HG02623 (cell line): ENCODE data around the gene ADM.

Experiments used
- ATAC-seq: cut with Tn5 transposase; IDR thresholded peaks from one replicate; pipeline ENCODE4 v1.9.1; 2021; ENCODE audit warnings: moderate library complexity; ENCODE audit not compliant: unreplicated experiment

ADM gene

DNA sequence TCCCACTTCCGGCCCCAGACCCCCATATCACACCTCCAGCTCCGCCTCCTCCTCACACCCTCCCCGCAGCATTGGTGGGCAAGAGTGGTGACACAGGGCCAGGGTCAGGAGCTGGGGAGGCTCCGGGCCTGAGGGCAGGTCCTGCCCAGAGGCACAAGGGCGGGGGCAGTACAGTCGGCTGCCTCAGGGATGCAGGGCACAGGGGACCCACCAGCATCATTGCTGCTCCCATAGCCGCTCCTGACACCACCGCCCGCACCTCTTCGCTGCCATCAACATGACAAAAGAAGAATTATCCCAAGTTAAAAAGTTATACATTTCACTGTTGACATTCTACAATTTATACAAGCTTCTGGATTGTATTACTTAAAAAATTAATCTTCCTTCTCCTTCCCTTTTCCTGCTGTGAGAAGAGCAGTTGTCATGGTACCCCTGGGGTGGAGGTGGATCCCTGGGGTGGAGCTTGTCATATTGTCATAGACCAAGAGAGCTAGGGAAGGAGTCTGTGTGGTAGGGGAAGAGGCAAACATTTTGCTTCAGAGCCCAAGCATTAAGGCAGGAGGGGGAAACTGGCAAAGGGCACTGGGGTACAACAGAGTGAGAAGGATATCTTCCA is 15.0 kb upstream of the ADM start:
- no peak for ATAC-seq

- ATAC-seq = no peak
Measured at GRCh38 chr11:10291801-10292638, 12.9 kb upstream of the ADM start.

DNA sequence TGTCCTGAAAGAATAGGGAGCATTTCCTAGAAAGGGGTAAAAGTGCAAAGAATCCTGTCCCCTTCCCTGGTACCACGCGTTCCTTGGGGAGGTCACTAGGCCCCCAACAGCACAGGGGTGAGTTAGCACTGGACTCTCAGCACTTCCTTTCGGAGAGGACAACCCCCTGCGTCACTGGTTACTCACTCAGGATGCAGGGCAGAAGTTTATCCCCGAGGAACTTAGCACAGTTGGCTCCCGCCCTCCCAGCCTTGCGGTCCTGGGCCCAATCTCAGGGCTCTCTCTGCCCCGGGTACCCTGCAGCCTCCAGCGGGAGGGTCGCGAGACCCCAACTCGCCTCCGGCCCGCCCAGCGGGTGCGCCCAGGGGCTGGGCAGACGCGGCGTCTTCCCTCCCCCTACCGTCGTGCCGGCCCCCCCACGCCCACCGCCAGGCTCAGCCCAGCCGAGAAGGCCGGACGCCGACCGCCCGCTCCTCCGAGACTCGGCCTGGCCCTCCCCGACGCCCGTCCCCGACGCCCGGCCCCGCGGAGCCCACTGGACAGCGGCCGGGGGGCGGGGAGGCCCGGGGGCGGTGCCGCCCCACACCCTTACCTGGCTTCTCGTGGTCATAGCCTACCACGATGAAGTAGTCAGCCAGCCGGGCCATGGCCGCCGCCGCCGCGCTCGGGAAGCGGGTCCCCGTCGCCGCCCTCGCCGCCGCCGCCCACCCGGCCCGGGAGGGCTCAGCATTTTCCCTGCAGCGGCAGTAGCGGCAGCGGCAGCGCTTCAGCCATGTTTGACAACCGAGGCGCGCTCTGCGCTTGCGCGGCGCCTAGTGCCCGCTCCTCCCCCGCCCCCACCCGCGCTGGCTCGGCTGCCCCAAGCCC is 11.2 kb upstream of the ADM start, which contains the start of gene SBF2:
Gene SBF2, minus strand, starts transcription at position 797 of the 867 bp plus-strand sequence. Its CDS starts 150 bp downstream, at position 647.
- peak; percentile 30 for ATAC-seq

DNA sequence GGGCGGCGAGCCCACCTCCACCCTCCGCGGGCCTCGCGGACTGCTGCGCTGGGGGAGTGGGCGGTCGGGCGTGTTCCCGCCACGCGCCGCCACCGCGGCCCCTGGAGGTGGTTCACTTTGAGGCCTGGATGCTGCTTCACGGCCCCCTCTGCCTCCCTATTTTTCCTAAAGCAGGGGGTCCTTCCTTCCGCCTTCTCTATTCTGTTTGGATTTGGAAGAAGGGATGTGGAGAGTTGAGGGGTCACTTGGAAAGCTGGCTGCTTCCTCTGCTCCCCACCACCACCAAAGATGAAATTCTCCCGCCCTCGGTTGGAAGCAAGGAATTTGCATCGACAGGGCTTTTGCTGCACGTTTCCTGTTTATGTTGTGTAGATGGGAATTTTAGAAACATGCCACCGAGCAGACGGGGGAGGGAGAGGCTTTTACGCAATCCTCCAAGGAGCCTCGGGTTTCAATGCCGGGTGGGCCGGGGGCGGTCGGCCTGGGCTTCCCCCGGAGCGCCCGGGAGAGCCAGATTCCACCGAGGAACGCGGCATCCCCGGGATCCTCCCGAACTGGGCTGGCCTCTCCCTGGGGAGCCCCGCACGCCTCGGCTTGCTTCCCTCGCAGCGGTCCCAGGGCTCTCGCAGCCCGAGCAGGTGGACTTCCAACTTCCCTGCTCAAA is 10.5 kb upstream of the ADM start:
- ATAC-seq = no peak

- no peak for ATAC-seq
Measured at GRCh38 chr11:10295064-10295901, 9.6 kb upstream of the ADM start.

GRCh38 chr11:10298342-10298741 is 6.5 kb upstream of the ADM start:
- ATAC-seq = peak; percentile 92

DNA sequence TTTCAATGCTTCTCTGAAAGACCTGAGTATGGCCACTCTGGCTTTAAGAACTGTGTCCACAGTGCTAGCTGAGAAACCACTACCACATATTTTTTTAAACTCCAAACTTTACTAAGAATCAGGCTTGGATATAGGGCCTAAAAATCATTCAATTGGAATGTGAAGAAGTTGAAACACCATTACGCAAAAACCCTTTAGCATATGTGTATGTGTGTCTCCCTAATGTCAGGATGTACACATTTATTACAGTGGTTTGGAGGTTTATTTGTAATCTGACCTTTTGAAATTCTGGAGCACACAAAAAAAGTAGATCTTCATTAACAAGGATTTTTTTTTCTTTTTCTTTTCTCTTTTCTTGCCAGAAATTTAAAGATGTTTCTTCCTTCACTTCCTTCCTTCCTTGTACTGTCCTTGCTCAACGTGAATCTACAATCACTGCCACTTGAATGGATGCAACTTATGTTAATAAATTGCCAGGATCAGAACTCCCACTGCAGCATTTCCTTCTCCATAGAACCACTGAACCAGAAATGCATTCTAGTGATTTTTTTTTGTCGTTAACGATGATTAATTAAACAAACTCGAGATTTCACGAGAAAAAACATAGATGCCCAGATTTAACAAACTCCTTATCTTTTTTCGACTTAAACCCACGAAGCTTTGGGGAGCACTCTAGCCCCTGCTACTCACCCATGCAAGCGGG is 3.1 kb upstream of the ADM start:
- ATAC-seq = no peak

DNA sequence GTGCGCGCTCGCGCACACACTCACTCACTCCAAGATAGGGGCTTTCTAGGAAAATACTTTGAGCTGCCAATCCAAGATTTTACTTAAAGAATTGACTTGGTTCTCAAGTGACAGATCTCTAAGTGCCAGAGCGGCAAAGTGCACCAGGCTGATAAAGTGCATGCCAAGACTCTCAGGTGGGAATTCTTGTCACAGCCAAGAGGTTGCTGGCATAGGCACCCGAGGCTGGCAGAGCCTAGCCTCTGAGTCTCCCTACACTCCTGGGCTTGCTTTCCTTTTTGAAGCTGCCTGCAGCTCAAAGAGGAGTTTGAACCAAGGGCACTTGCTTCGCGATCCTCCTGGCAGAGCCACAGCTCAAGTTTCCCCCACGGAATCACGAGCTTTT is 2.5 kb upstream of the ADM start:
- no peak for ATAC-seq

DNA sequence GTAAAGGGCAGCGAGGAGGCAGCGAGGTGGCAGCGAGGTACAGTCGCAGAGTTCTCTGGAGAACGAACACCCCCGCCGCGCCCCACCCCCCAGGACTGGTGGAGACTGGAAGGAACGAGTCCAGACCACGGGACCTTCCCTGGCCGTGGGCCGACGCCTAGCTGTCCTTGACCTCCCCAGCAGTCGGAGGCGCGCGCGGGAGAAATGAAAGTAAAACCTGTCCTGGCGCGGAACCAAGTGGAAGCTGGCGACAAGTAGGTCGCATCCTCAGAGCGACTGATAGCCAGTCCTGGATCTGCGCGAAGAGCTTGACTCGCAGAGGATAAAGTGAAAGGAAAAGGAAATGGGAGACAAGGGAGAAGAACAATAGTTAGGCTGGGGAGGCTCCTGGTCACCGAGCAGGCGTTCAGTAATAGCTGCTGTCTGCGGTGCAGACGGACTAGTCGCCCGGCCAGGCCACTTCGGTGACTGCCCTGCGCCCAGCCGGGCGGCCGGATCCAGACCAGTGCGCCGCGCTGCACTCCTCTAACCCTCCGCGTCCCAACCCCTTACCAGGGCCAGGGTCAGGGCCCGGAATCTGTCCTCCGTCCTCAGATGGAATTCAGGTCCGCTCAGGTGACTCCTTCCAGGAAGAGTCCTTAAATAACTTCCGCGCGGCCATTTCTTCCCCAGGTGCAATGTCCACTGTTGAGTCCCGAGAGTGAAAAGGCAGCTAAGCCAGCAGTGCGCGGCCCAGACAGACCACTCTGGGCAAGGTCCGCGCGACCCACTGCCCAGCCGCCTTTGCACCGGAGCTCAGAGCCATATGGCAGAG is 1.9 kb upstream of the ADM start:
- ATAC-seq = no peak

DNA sequence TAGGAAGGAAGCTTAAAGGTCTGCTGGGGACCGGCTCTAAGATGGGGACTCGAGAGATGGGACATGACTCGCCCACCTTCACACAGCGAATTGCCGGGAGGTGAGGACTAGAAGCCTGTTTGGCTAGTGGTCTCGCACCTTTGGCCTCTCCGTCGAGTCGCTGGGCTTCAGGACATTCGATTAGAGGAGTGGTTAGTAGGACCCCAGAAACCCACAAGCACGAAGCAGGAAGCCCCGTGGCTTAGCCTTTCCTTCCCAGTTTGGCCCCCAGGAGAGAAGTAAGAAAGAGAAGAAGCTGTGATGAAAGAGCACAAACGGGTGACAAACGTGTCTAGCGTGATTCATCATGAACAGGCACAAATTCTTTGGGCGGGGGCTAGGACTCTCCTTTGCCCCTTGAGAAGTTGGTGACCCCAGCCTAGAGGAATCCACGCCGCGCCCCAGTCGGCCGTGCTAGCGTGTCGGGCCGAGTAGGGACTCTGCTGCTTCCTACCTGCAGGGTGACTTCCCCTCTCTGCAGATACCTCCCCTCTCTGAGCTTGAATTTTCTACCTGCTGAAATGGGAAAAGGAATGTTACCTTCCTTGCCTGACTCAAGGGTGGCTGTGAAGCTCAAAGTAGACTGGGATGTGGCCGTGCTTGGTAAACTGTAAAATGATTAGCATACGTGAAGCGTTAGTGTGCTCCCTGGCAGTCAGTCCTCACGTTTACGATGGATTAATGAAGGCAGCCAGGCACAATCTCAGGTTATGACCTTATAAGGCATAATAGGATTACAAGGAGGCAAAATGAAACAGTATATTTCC is 1.1 kb upstream of the ADM start:
- ATAC-seq = no peak

DNA sequence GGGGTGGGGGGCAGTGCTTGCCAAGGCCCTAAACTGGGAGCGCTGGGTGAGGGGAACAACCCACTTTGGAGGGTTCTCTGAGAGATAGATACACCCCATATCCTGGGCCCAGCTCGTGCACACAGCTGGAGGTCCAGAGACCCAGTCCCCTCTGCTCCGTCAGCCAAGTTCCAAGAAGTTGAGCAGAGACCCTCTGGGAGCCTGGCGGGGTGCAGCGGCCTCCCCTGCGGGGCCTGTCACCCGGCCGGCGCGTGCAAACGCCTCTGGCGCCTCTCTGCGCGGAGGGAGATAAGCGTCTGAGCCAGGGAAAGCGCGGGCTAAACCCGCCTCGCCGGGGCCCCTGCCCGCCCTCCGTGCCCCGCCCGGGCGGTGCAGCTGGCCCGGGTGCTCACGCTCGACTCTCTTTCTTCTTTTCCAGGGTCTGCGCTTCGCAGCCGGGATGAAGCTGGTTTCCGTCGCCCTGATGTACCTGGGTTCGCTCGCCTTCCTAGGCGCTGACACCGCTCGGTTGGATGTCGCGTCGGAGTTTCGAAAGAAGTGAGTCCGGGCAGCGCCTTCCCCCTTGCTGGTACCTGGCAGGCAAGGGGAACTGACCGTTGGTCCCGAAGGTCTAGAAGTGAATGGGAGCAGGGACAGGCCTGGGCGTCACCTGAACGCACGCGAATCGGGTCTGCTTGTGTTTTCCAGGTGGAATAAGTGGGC is 540 bp downstream of the ADM start:
- ATAC-seq = no peak

DNA sequence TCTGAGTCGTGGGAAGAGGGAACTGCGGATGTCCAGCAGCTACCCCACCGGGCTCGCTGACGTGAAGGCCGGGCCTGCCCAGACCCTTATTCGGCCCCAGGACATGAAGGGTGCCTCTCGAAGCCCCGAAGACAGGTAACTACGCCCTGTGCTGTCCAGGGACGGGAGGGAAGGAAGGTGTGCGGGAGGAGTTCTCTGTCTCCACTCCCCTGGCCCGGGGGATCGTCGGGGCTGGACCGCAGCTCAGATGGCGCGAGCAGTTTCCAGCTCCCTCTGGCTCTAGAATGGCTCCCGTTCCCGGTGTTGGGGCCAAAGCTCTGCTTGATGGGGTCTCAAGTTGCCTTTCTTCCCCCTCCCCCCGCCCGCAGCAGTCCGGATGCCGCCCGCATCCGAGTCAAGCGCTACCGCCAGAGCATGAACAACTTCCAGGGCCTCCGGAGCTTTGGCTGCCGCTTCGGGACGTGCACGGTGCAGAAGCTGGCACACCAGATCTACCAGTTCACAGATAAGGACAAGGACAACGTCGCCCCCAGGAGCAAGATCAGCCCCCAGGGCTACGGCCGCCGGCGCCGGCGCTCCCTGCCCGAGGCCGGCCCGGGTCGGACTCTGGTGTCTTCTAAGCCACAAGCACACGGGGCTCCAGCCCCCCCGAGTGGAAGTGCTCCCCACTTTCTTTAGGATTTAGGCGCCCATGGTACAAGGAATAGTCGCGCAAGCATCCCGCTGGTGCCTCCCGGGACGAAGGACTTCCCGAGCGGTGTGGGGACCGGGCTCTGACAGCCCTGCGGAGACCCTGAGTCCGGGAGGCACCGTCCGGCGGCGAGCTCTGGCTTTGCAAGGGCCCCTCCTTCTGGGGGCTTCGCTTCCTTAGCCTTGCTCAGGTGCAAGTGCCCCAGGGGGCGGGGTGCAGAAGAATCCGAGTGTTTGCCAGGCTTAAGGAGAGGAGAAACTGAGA is 1.4 kb downstream of the ADM start:
- ATAC-seq = no peak

DNA sequence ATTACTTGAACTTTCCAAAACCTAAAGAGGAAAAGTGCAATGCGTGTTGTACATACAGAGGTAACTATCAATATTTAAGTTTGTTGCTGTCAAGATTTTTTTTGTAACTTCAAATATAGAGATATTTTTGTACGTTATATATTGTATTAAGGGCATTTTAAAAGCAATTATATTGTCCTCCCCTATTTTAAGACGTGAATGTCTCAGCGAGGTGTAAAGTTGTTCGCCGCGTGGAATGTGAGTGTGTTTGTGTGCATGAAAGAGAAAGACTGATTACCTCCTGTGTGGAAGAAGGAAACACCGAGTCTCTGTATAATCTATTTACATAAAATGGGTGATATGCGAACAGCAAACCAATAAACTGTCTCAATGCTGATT is 2.1 kb downstream of the ADM start:
- ATAC-seq = no peak

DNA sequence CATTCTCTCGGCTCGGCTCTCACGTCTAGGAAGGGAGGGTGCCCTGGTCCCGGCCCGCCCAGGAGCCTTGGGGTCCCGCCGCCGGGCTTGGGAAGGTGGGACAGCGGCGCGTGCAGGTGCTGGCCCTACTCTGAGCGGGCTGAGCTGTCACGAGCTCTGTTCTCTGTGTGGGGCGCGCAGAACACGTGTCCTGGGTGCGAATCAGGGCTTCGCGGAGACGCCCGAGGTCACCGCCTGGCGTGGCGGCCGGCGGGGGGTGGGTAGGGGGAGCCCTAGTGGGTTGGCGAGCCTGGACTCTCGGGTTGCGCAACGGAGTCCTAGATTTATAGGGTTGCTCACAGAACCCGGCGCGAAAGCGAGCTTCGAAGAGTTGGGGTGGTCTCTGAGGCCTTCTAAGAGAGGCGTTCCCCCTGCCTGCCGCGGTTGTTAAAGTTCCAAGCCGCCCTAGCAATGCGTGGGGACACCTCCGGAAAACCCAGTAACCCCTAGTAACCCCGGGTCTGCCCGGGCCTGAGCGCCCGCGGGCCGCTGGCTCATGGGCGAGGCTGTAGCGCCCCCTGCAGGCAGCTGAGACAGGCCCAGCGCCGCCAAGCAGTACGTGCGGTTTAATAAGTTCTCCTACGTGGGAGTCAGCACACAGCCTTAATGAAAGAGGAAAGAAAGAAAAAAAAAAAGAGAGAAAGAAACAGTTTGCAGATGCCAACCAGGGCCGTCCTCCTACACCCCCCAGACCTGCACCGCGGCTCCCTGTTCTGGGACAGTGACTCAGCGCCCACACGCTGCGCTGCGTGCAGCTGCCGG is 2.7 kb downstream of the ADM start:
- ATAC-seq = peak; percentile 62

DNA sequence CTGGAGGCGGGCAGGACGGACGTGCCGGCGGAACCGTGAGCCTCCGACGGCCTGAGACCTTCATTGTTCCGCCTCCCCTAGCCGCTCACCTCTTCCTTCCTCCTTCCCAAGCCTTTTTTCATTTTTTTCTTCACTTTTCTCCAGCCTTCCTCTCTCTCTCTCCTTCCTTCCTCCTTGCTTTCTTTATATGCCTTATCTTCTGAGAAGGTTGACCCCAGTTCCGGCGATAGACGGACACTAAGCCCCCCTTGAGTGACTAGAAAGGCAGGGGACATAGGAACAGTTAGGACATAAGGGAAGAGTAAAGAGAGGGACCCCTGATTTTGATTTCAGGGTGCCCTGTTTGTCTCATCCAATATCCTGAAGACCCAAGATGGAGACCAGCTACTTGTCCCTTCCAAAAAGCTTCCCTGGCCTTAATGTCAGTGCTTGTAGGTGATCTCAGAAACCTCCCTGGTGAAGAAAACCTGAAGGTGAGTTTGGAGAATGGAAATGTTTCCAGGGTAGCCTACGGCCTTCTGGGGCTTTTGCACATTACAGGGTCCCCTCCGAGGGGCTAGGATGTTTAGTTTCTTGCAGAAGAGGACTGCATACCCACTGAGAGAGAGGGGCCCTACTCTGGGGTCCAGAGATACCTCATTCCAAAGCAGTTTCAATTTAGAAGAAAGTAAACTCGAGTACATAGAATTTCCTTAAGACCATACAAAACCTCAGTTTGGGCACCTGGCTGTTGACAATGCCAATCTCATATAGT is 3.5 kb downstream of the ADM start:
- ATAC-seq = no peak
